Stimulated activated memory B cell treated with anti-CD40 and anti-IgM and Interleukin-4, amounts not matched to agents 10 μg/mL and 1 μg/mL and 100 μg/mL, for 72 hours (primary cell): ENCODE data around the gene LRRC27.
"Not testable (repeated sequence)": the region's sequence is repeated elsewhere in the genome, so short reads cannot be mapped to it uniquely, and the experiment has no call there.

Experiments used
- ATAC-seq: fragments of 150-1000 bp; cut with Tn5 transposase; 2 replicates; pipeline ENCODE4 v1.10.0; 2021
- H3K27ac Mint-ChIP-seq: one replicate; pipeline ENCODE4 v1.8.0; 2022; ENCODE audit warnings: mild to moderate bottlenecking, mixed read lengths
- H3K27me3 Mint-ChIP-seq: one replicate; pipeline ENCODE4 v1.8.0; 2022; ENCODE audit warnings: mixed read lengths
- H3K36me3 Mint-ChIP-seq: one replicate; pipeline ENCODE4 v1.8.0; 2022; ENCODE audit warnings: mixed read lengths
- H3K4me1 Mint-ChIP-seq: one replicate; pipeline ENCODE4 v1.8.0; 2022; ENCODE audit warnings: mixed read lengths
- H3K4me3 Mint-ChIP-seq: one replicate; pipeline ENCODE4 v1.8.0; 2022; ENCODE audit warnings: mild to moderate bottlenecking, moderate library complexity, mixed read lengths
- H3K9me3 Mint-ChIP-seq: one replicate; pipeline ENCODE4 v1.8.0; 2022; ENCODE audit warnings: mixed read lengths

Gene LRRC27

GRCh38 chr10:132336064-132336746 is 4.2 kb downstream of the LRRC27 start:
- Mint-ChIP-seq H3K4me1 (peaks cover 31% of the 10 kb centered on the region), H3K27me3 (no peaks in the 10 kb centered on the region), H3K4me3 (no peak overlapping the region), H3K36me3 (peaks cover 21% of the 10 kb centered on the region), H3K9me3 (no peaks in the 10 kb centered on the region), H3K27ac (peak overlapping the region; percentile 87)
- no peak for ATAC-seq

- Mint-ChIP-seq H3K4me1 (peaks cover 29% of the 10 kb centered on the region), H3K36me3 (peaks cover 28% of the 10 kb centered on the region), H3K27me3 (no peaks in the 10 kb centered on the region), H3K4me3 (peak overlapping the region; percentile 78), H3K27ac (peak overlapping the region; percentile 87), H3K9me3 (peaks cover 3% of the 10 kb centered on the region)
- no peak for ATAC-seq
Observed at GRCh38 chr10:132336919-132337407, 5.0 kb downstream of the LRRC27 start.

GRCh38 chr10:132337854-132338253 is 5.9 kb downstream of the LRRC27 start:
- H3K4me3 Mint-ChIP-seq, H3K27me3 Mint-ChIP-seq, H3K9me3 Mint-ChIP-seq, ATAC-seq: not testable (repeated sequence)
- H3K4me1 Mint-ChIP-seq: peaks cover 24% of the 10 kb centered on the region
- H3K36me3 Mint-ChIP-seq: peaks cover 36% of the 10 kb centered on the region
- H3K27ac Mint-ChIP-seq: peak overlapping the region; percentile 87

GRCh38 chr10:132338876-132339275 is 6.9 kb downstream of the LRRC27 start:
- H3K9me3 Mint-ChIP-seq: peaks cover 3% of the 10 kb centered on the region
- no peak overlapping the region for H3K4me3 Mint-ChIP-seq
- no peak overlapping the region for H3K27ac Mint-ChIP-seq
- H3K27me3 Mint-ChIP-seq: no peaks in the 10 kb centered on the region
- H3K36me3 Mint-ChIP-seq: peaks cover 36% of the 10 kb centered on the region
- ATAC-seq: no peak
- H3K4me1 Mint-ChIP-seq: peaks cover 16% of the 10 kb centered on the region

- Mint-ChIP-seq H3K27ac (no peak overlapping the region), H3K27me3 (no peaks in the 10 kb centered on the region), H3K4me1 (peaks cover 16% of the 10 kb centered on the region), H3K4me3 (no peak overlapping the region), H3K36me3 (peaks cover 36% of the 10 kb centered on the region), H3K9me3 (peaks cover 3% of the 10 kb centered on the region)
- ATAC-seq: no peak
Observed at GRCh38 chr10:132339276-132339675, 7.3 kb downstream of the LRRC27 start.

- no peak overlapping the region for H3K27ac Mint-ChIP-seq
- peaks cover 3% of the 10 kb centered on the region for H3K9me3 Mint-ChIP-seq
- peaks cover 45% of the 10 kb centered on the region for H3K36me3 Mint-ChIP-seq
- peaks cover 21% of the 10 kb centered on the region for H3K4me1 Mint-ChIP-seq
- H3K27me3 Mint-ChIP-seq: no peaks in the 10 kb centered on the region
- H3K4me3 Mint-ChIP-seq: no peak overlapping the region
- ATAC-seq: no peak
Observed at GRCh38 chr10:132341017-132341416, 9.0 kb downstream of the LRRC27 start.

- no peak overlapping the region for H3K27ac Mint-ChIP-seq
- H3K4me1 Mint-ChIP-seq: peaks cover 16% of the 10 kb centered on the region
- ATAC-seq: no peak
- peaks cover 46% of the 10 kb centered on the region for H3K36me3 Mint-ChIP-seq
- H3K9me3 Mint-ChIP-seq: peaks cover 3% of the 10 kb centered on the region
- H3K27me3 Mint-ChIP-seq: no peaks in the 10 kb centered on the region
- no peak overlapping the region for H3K4me3 Mint-ChIP-seq
Observed at GRCh38 chr10:132341781-132342180, 9.8 kb downstream of the LRRC27 start.

- Mint-ChIP-seq H3K4me3 (no peak overlapping the region), H3K4me1 (peaks cover 17% of the 10 kb centered on the region), H3K27me3 (no peaks in the 10 kb centered on the region), H3K27ac (no peak overlapping the region), H3K9me3 (peaks cover 3% of the 10 kb centered on the region), H3K36me3 (peaks cover 45% of the 10 kb centered on the region)
- ATAC-seq: no peak
Observed at GRCh38 chr10:132342553-132342952, 10.6 kb downstream of the LRRC27 start.

GRCh38 chr10:132344386-132344785 is 12.4 kb downstream of the LRRC27 start:
- Mint-ChIP-seq H3K9me3 (peaks cover 3% of the 10 kb centered on the region), H3K36me3 (peaks cover 49% of the 10 kb centered on the region), H3K4me1 (peaks cover 22% of the 10 kb centered on the region), H3K27ac (no peak overlapping the region), H3K27me3 (no peaks in the 10 kb centered on the region), H3K4me3 (no peak overlapping the region)
- ATAC-seq: no peak

- Mint-ChIP-seq H3K4me1 (peaks cover 22% of the 10 kb centered on the region), H3K9me3 (peaks cover 3% of the 10 kb centered on the region)
Observed at GRCh38 chr10:132345345-132345744, 13.4 kb downstream of the LRRC27 start.

GRCh38 chr10:132346806-132347205 is 14.8 kb downstream of the LRRC27 start:
- peaks cover 22% of the 10 kb centered on the region for H3K4me1 Mint-ChIP-seq
- no peak overlapping the region for H3K4me3 Mint-ChIP-seq
- no peak for ATAC-seq
- H3K27me3 Mint-ChIP-seq: no peaks in the 10 kb centered on the region
- peaks cover 1% of the 10 kb centered on the region for H3K9me3 Mint-ChIP-seq
- H3K36me3 Mint-ChIP-seq: peaks cover 41% of the 10 kb centered on the region
- peak overlapping the region; percentile 67 for H3K27ac Mint-ChIP-seq

More at GRCh38 chr10:132345345-132345744, 13.4 kb downstream of the LRRC27 start:
- Mint-ChIP-seq H3K4me3 (no peak overlapping the region), H3K36me3 (peaks cover 43% of the 10 kb centered on the region), H3K27me3 (no peaks in the 10 kb centered on the region), H3K27ac (peak overlapping the region; percentile 23)
- no peak for ATAC-seq

GRCh38 chr10:132347211-132347930 is 15.4 kb downstream of the LRRC27 start:
- no peaks in the 10 kb centered on the region for H3K9me3 Mint-ChIP-seq
- no peak overlapping the region for H3K4me3 Mint-ChIP-seq
- ATAC-seq: peak; percentile 65
- peaks cover 36% of the 10 kb centered on the region for H3K36me3 Mint-ChIP-seq
- H3K27ac Mint-ChIP-seq: peak overlapping the region; percentile 67
- no peaks in the 10 kb centered on the region for H3K27me3 Mint-ChIP-seq
- peaks cover 22% of the 10 kb centered on the region for H3K4me1 Mint-ChIP-seq

- H3K9me3 Mint-ChIP-seq: no peaks in the 10 kb centered on the region
- no peak overlapping the region for H3K4me3 Mint-ChIP-seq
- no peak for ATAC-seq
- H3K4me1 Mint-ChIP-seq: peaks cover 28% of the 10 kb centered on the region
- peaks cover 32% of the 10 kb centered on the region for H3K36me3 Mint-ChIP-seq
- H3K27ac Mint-ChIP-seq: peak overlapping the region; percentile 67
- no peaks in the 10 kb centered on the region for H3K27me3 Mint-ChIP-seq
Observed at GRCh38 chr10:132347931-132348267, 15.9 kb downstream of the LRRC27 start.

- H3K9me3 Mint-ChIP-seq: no peaks in the 10 kb centered on the region
- H3K27ac Mint-ChIP-seq: no peak overlapping the region
- no peaks in the 10 kb centered on the region for H3K27me3 Mint-ChIP-seq
- no peak overlapping the region for H3K4me3 Mint-ChIP-seq
- peaks cover 32% of the 10 kb centered on the region for H3K36me3 Mint-ChIP-seq
- peaks cover 34% of the 10 kb centered on the region for H3K4me1 Mint-ChIP-seq
- no peak for ATAC-seq
Observed at GRCh38 chr10:132349766-132350165, 17.8 kb downstream of the LRRC27 start.

- ATAC-seq: no peak
- H3K4me3 Mint-ChIP-seq: no peak overlapping the region
- peaks cover 31% of the 10 kb centered on the region for H3K4me1 Mint-ChIP-seq
- no peaks in the 10 kb centered on the region for H3K9me3 Mint-ChIP-seq
- H3K27me3 Mint-ChIP-seq: no peaks in the 10 kb centered on the region
- no peak overlapping the region for H3K27ac Mint-ChIP-seq
- peaks cover 30% of the 10 kb centered on the region for H3K36me3 Mint-ChIP-seq
Observed at GRCh38 chr10:132350391-132350790, 18.4 kb downstream of the LRRC27 start.

GRCh38 chr10:132350946-132351345 is 19.0 kb downstream of the LRRC27 start:
- peak overlapping the region; percentile 27 for H3K27ac Mint-ChIP-seq
- peaks cover 27% of the 10 kb centered on the region for H3K4me1 Mint-ChIP-seq
- no peak for ATAC-seq
- H3K9me3 Mint-ChIP-seq: no peaks in the 10 kb centered on the region
- peaks cover 30% of the 10 kb centered on the region for H3K36me3 Mint-ChIP-seq
- no peaks in the 10 kb centered on the region for H3K27me3 Mint-ChIP-seq
- H3K4me3 Mint-ChIP-seq: no peak overlapping the region
